ENCODE data around the gene APOF.
"Not testable (repeated sequence)": the region's sequence is repeated elsewhere in the genome, so short reads cannot be mapped to it uniquely, and the experiment has no call there.

The APOF gene

GRCh38 chr12:56333679-56334489 lies 28.8 kb downstream of the APOF start, which contains the start of gene PAN2:
Gene PAN2, minus strand, starts transcription at chr12:56334000. Its CDS starts 906 bp downstream, at chr12:56333094.
- Histone ChIP-seq H3K4me3 (ENCODE audit: low read depth in 1 of 5, low read length in 5 of 5) (peak within 1 kb of the TSS; percentile 78 to 92 (median 83)), H3K4me1 (ENCODE audit: control insufficient read depth in 5 of 5, insufficient read depth in 5 of 5, low read length in 5 of 5) (peaks cover 5 to 25% (median 20%) of the 10 kb centered on the region in 5 donors), H3K27ac (ENCODE audit: low read depth, low read length) (peak within 1 kb of the TSS; percentile 99), H3K9ac (ENCODE audit: low read length in 5 of 5) (peak within 1 kb of the TSS; percentile 87 to 99 (median 92)), H3K36me3 (ENCODE audit: control insufficient read depth in 5 of 5, insufficient read depth in 5 of 5, low read length in 5 of 5) (no peaks in the 10 kb centered on the region), H3K9me3 (ENCODE audit: control insufficient read depth in 5 of 5, low read length in 5 of 5) (no peaks in the 10 kb centered on the region), H3K27me3 (ENCODE audit: control insufficient read depth in 5 of 5, insufficient read depth in 4 of 5, low read length in 5 of 5) (no peaks in the 10 kb centered on the region)

- Histone ChIP-seq H3K4me1 (ENCODE audit: control insufficient read depth in 5 of 5, insufficient read depth in 5 of 5, low read length in 5 of 5) (peaks cover 5 to 21% (median 18%) of the 10 kb centered on the region in 5 donors), H3K9me3 (ENCODE audit: control insufficient read depth in 5 of 5, low read length in 5 of 5) (no peaks in the 10 kb centered on the region), H3K36me3 (ENCODE audit: control insufficient read depth in 5 of 5, insufficient read depth in 5 of 5, low read length in 5 of 5) (peaks cover 0 to 6% (median 5%) of the 10 kb centered on the region in 5 donors), H3K9ac (ENCODE audit: low read length in 5 of 5) (peak overlapping the region; percentile 87 to 98 (median 92)), H3K4me3 (ENCODE audit: low read depth in 1 of 5, low read length in 5 of 5) (peak overlapping the region; percentile 78 to 92 (median 83)), H3K27me3 (ENCODE audit: control insufficient read depth in 5 of 5, insufficient read depth in 4 of 5, low read length in 5 of 5) (no peaks in the 10 kb centered on the region), H3K27ac (ENCODE audit: low read depth, low read length) (peak overlapping the region; percentile 99)
These were observed 29.4 kb downstream of the APOF start for GRCh38 chr12:56333197-56333678.

DNA sequence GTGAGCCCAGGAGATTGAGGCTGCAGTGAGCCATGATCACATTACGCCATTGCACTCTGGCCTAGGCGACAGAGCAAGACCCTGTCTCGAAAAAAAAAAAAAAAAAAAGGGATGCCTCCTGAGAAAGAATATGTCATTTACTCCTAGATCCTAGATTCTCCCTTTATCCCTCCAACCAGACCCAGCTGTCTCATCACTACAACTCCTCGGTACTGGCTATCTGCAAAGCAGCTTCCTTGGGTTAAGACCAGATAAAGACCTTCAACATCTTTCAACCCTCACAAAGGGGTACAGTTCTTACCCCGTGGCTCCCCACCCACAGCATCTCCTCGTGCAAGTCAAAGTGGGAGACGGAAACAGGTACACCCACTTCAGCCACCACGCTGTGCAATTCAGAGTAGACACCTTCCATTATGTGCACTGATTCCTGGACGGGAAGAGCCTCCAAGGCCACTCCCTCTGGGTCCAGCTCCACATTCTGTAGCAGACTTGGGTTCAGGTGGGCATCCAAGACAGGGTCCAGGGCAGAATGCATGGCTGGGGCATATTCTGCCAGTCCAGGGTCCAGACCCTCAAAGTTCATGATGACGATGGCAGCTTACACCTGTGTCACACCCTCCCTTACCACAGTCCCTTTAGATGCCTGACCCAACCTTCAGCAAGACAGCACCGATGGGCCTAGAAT lies 30.0 kb downstream of the APOF start:
- H3K27ac ChIP-seq (ENCODE audit: low read depth, low read length): peak overlapping the region; percentile 99
- H3K4me3 ChIP-seq (ENCODE audit: low read depth in 1 of 5, low read length in 5 of 5): peak overlapping the region; percentile 78 to 92 (median 83)
- no peaks in the 10 kb centered on the region for H3K27me3 ChIP-seq (ENCODE audit: control insufficient read depth in 5 of 5, insufficient read depth in 4 of 5, low read length in 5 of 5)
- H3K9me3 ChIP-seq (ENCODE audit: control insufficient read depth in 5 of 5, low read length in 5 of 5): no peaks in the 10 kb centered on the region
- H3K4me1 ChIP-seq (ENCODE audit: control insufficient read depth in 5 of 5, insufficient read depth in 5 of 5, low read length in 5 of 5): peaks cover 5 to 21% (median 18%) of the 10 kb centered on the region in 5 donors
- H3K9ac ChIP-seq (ENCODE audit: low read length in 5 of 5): peak overlapping the region; percentile 87 to 98 (median 92)
- peaks cover under 1 to 12% (median 11%) of the 10 kb centered on the region in 5 donors for H3K36me3 ChIP-seq (ENCODE audit: control insufficient read depth in 5 of 5, insufficient read depth in 5 of 5, low read length in 5 of 5)

- Histone ChIP-seq H3K36me3 (ENCODE audit: control insufficient read depth in 5 of 5, insufficient read depth in 5 of 5, low read length in 5 of 5) (peaks cover 6 to 28% (median 27%) of the 10 kb centered on the region in 5 donors), H3K27ac (ENCODE audit: low read depth, low read length) (no peak overlapping the region), H3K4me1 (ENCODE audit: control insufficient read depth in 5 of 5, insufficient read depth in 5 of 5, low read length in 5 of 5) (peaks cover 5 to 29% (median 22%) of the 10 kb centered on the region in 5 donors), H3K27me3 (ENCODE audit: control insufficient read depth in 5 of 5, insufficient read depth in 4 of 5, low read length in 5 of 5) (no peaks in the 10 kb centered on the region), H3K4me3 (ENCODE audit: low read depth in 1 of 5, low read length in 5 of 5) (no peak overlapping the region), H3K9ac (ENCODE audit: low read length in 5 of 5) (no peak overlapping the region), H3K9me3 (ENCODE audit: control insufficient read depth in 5 of 5, low read length in 5 of 5) (no peaks in the 10 kb centered on the region)
These were observed 31.6 kb downstream of the APOF start for GRCh38 chr12:56330936-56331490.

DNA sequence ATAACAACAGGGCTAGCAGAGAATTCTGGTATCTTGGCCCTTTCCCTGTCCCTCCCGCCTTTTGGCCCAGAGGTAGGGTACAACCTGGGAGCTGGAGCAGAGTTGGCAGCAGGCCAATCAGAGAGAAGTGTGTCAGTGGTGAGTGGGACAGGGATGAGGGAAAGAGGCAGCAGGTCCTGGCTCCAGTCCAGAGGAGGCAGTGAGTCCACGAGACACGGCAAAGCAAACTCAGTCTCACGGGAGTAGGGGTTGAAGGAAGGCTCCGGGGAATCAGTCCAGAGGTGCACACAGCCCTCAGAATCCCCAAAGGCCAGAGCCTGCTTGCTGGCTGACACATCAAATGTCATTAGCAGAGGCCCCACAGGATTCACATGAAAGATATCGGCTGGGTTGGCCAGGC lies 36.1 kb downstream of the APOF start:
- Histone ChIP-seq H3K9me3 (ENCODE audit: control insufficient read depth in 5 of 5, low read length in 5 of 5) (no peaks in the 10 kb centered on the region), H3K4me1 (ENCODE audit: control insufficient read depth in 5 of 5, insufficient read depth in 5 of 5, low read length in 5 of 5) (peaks cover 0 to 9% (median 4%) of the 10 kb centered on the region in 5 donors), H3K4me3 (ENCODE audit: low read depth in 1 of 5, low read length in 5 of 5) (no peak overlapping the region), H3K9ac (ENCODE audit: low read length in 5 of 5) (no peak overlapping the region), H3K27me3 (ENCODE audit: control insufficient read depth in 5 of 5, insufficient read depth in 4 of 5, low read length in 5 of 5) (no peaks in the 10 kb centered on the region), H3K27ac (ENCODE audit: low read depth, low read length) (no peak overlapping the region), H3K36me3 (ENCODE audit: control insufficient read depth in 5 of 5, insufficient read depth in 5 of 5, low read length in 5 of 5) (peaks cover 32 to 71% (median 70%) of the 10 kb centered on the region in 5 donors)

DNA sequence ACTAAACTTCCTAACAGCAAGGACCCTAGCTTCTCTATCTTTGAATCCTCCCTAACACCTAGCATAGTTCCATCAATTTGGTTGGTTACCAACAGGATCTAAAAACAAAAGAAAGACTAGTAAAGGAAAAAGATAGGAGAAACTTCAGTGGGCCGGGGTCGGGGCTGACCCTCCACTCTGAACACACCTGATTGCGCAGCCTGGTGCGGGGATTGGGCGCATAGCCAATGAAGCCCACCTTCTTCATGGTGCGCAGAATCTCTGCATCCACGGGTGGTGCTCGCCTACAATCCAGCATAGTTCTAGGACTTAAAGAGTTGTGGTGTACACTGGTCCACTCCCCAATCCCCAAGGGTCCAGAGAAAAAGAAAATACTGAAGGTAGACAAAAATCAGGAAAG lies 36.5 kb downstream of the APOF start:
- Histone ChIP-seq H3K4me3 (ENCODE audit: low read depth in 1 of 5, low read length in 5 of 5) (no peak overlapping the region), H3K9ac (ENCODE audit: low read length in 5 of 5) (no peak overlapping the region), H3K9me3 (ENCODE audit: control insufficient read depth in 5 of 5, low read length in 5 of 5) (no peaks in the 10 kb centered on the region), H3K27me3 (ENCODE audit: control insufficient read depth in 5 of 5, insufficient read depth in 4 of 5, low read length in 5 of 5) (no peaks in the 10 kb centered on the region), H3K36me3 (ENCODE audit: control insufficient read depth in 5 of 5, insufficient read depth in 5 of 5, low read length in 5 of 5) (peaks cover 32 to 71% (median 70%) of the 10 kb centered on the region in 5 donors), H3K27ac (ENCODE audit: low read depth, low read length) (no peak overlapping the region), H3K4me1 (ENCODE audit: control insufficient read depth in 5 of 5, insufficient read depth in 5 of 5, low read length in 5 of 5) (peaks cover 0 to 9% (median 4%) of the 10 kb centered on the region in 5 donors)

DNA sequence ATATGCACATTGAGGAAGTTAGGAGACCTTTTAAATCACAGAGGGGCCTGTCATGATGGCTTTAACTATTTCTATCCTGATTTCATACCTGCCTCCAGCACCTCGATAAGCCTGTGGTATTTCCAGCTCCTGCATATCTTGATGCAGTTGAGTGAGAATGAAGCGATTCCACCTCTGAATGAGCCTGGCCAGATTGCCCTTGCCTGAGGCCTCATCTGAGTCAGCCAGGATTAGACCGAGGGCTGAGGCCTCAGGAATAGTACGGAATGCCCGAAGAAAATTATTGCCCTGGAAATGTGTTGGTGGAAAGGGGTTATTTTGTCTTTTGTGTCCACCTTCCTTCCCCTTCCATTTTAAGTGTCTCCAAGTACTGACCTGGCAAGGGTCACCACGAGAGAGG lies 38.5 kb downstream of the APOF start:
- peaks cover 0 to 9% (median 4%) of the 10 kb centered on the region in 5 donors for H3K4me1 ChIP-seq (ENCODE audit: control insufficient read depth in 5 of 5, insufficient read depth in 5 of 5, low read length in 5 of 5)
- no peak overlapping the region for H3K9ac ChIP-seq (ENCODE audit: low read length in 5 of 5)
- H3K9me3 ChIP-seq (ENCODE audit: control insufficient read depth in 5 of 5, low read length in 5 of 5): no peaks in the 10 kb centered on the region
- no peaks in the 10 kb centered on the region for H3K27me3 ChIP-seq (ENCODE audit: control insufficient read depth in 5 of 5, insufficient read depth in 4 of 5, low read length in 5 of 5)
- peaks cover 36 to 85% (median 80%) of the 10 kb centered on the region in 5 donors for H3K36me3 ChIP-seq (ENCODE audit: control insufficient read depth in 5 of 5, insufficient read depth in 5 of 5, low read length in 5 of 5)
- H3K27ac ChIP-seq (ENCODE audit: low read depth, low read length): no peak overlapping the region
- no peak overlapping the region for H3K4me3 ChIP-seq (ENCODE audit: low read depth in 1 of 5, low read length in 5 of 5)

DNA sequence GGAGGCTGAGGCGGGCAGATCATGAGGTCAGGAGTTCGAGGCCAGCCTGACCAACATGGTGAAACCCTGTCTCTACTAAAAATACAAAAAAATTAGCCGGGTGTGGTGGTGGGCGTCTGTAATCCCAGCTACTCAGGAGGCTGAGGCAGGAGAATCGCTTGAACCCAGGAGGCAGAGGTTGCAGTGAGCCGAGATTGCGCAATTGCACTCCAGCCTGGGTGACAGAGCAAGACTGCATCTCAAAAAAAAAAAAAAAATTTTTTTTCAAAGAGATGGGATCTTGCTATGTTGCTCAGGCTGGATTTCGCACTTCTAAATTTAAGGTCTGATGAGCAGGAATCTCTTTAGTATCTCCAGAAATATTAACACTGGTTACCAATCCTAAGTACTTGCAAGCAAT lies 41.0 kb downstream of the APOF start:
- not testable (repeated sequence) for H3K27ac ChIP-seq (ENCODE audit: low read depth, low read length); H3K4me3 ChIP-seq (ENCODE audit: low read depth in 1 of 5, low read length in 5 of 5); H3K27me3 ChIP-seq (ENCODE audit: control insufficient read depth in 5 of 5, insufficient read depth in 4 of 5, low read length in 5 of 5); H3K9ac ChIP-seq (ENCODE audit: low read length in 5 of 5); H3K9me3 ChIP-seq (ENCODE audit: control insufficient read depth in 5 of 5, low read length in 5 of 5); H3K4me1 ChIP-seq (ENCODE audit: control insufficient read depth in 5 of 5, insufficient read depth in 5 of 5, low read length in 5 of 5)
- peaks cover 39 to 76% (median 65%) of the 10 kb centered on the region in 5 donors for H3K36me3 ChIP-seq (ENCODE audit: control insufficient read depth in 5 of 5, insufficient read depth in 5 of 5, low read length in 5 of 5)

GRCh38 chr12:56321027-56321426 lies 41.6 kb downstream of the APOF start:
- H3K4me3 ChIP-seq (ENCODE audit: low read depth in 1 of 5, low read length in 5 of 5): no peak overlapping the region
- peaks cover 0 to 8% (median 6%) of the 10 kb centered on the region in 5 donors for H3K4me1 ChIP-seq (ENCODE audit: control insufficient read depth in 5 of 5, insufficient read depth in 5 of 5, low read length in 5 of 5)
- peaks cover 39 to 70% (median 59%) of the 10 kb centered on the region in 5 donors for H3K36me3 ChIP-seq (ENCODE audit: control insufficient read depth in 5 of 5, insufficient read depth in 5 of 5, low read length in 5 of 5)
- no peak overlapping the region for H3K27ac ChIP-seq (ENCODE audit: low read depth, low read length)
- H3K9me3 ChIP-seq (ENCODE audit: control insufficient read depth in 5 of 5, low read length in 5 of 5): no peaks in the 10 kb centered on the region
- H3K27me3 ChIP-seq (ENCODE audit: control insufficient read depth in 5 of 5, insufficient read depth in 4 of 5, low read length in 5 of 5): no peaks in the 10 kb centered on the region
- no peak overlapping the region for H3K9ac ChIP-seq (ENCODE audit: low read length in 5 of 5)
